ENCODE results near the gene CFHR4. TPM values are rescaled to one million over a fixed set of nuclear protein-coding genes. Genes with fewer than 3 reads are reported as not detected.
"Not testable (repeated sequence)": the region's sequence is repeated elsewhere in the genome, so short reads cannot be mapped to it uniquely, and the experiment has no call there.

CFHR4 gene
- total RNA-seq, 4 donors from 2014 or later: not detected

DNA sequence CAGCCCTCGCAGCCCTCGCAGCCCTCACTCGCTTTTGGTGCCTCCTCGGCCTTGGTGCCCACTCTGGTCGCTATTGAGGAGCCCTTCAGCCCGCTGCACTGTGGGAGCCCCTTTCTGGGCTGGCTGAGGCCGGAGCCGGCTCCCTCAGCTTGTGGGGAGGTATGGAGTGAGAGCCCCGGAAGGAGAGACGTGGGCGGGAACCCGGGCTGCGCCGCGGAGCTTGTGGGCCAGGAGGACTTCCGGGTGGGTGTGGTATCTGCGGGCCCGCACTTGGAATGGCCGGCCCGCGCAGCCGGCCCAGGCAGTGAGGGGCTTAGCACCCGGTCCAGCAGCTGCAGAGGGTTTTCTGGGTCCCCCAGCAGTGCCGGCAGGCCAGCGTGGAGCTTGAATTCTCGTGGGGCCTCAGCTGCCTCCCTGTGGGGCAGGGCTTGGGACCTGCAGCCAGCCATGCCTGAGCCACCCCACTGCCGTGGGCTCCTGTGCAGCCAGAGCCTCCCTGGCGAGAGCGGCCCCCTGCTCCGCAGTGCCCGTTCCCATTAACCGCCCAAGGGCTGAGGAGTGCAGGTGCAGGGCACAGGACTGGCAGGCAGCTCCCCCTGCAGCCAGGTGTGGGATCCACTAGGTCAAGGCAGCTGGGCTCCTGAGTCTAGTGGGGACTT is 45.8 kb downstream of the CFHR4 start:
- no peak for ATAC-seq
- Histone ChIP-seq H3K9me3 (no peaks in the 10 kb centered on the region), H3K4me3 (no peak overlapping the region), H3K27me3 (no peaks in the 10 kb centered on the region), H3K27ac (no peak overlapping the region), H3K36me3 (no peaks in the 10 kb centered on the region), H3K4me1 (no peaks in the 10 kb centered on the region)
- WGBS, 2 donors (ENCODE audit: low coverage in 1 of 2): 100% methylated on average over 2 of the region's 32 CpGs; no CpG with 5 or more reads in 1 of the 2 donors
- TF ChIP-seq POLR2A (IDR thresholded peaks at IDR 0.05) (no peak), POLR2AphosphoS5 (IDR thresholded peaks at IDR 0.05) (no peak), EP300 (IDR thresholded peaks at IDR 0.05) (no peak)
- TF ChIP-seq, protein P1, sequence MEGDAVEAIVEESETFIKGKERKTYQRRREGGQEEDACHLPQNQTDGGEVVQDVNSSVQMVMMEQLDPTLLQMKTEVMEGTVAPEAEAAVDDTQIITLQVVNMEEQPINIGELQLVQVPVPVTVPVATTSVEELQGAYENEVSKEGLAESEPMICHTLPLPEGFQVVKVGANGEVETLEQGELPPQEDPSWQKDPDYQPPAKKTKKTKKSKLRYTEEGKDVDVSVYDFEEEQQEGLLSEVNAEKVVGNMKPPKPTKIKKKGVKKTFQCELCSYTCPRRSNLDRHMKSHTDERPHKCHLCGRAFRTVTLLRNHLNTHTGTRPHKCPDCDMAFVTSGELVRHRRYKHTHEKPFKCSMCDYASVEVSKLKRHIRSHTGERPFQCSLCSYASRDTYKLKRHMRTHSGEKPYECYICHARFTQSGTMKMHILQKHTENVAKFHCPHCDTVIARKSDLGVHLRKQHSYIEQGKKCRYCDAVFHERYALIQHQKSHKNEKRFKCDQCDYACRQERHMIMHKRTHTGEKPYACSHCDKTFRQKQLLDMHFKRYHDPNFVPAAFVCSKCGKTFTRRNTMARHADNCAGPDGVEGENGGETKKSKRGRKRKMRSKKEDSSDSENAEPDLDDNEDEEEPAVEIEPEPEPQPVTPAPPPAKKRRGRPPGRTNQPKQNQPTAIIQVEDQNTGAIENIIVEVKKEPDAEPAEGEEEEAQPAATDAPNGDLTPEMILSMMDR (IDR thresholded peaks at IDR 0.05): no peak

DNA sequence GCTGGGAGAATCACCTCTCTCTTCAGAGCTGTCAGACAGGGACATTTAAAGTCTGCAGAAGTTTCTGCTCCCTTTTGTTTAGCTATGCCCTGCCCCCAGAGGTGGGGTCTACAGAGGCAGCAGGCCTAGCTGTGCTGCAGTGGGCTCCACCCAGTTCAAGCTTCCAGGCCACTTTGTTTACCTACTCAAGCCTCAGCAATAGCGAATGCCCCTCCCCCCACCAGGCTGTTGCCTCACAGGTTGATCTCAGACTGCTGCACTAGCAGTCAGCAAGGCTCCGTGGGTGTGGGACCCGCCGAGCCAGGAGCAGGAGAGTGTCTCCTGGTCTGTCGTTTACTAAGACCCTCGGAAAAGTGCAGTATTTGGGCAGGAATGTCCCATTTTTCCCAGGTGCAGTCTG is 53.6 kb downstream of the CFHR4 start:
- H3K36me3 ChIP-seq, H3K4me3 ChIP-seq, H3K27ac ChIP-seq, H3K9me3 ChIP-seq, ATAC-seq, H3K27me3 ChIP-seq, H3K4me1 ChIP-seq: not testable (repeated sequence)
- WGBS, 2 donors (ENCODE audit: low coverage in 1 of 2): 70 to 79% methylated on average over 4 of the region's 6 CpGs

DNA sequence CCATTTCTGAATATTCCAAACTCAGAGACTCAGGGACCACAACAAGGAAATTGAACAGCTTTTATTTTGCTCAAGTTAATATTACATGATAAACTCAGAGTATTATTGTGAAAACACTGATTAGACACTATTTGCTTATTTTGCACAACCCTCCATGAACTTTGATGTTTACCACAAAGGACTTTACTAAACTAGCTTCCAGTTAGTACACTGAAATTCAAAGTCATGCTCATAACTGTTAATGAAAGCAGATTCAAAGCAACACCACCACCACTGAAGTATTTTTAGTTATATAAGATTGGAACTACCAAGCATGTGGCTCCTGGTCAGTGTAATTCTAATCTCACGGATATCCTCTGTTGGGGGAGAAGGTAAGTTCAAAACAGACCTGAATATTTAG is 55.7 kb downstream of the CFHR4 start, which contains the start of gene CFHR2:
TSS of gene CFHR2 (plus strand) at position 171 of the 400 bp plus-strand sequence. CDS start at position 314, 143 bp downstream.
- H3K27me3 ChIP-seq: not testable (repeated sequence)
- no CpG with 5 or more reads among the region's 1 CpG for WGBS, 2 donors (ENCODE audit: low coverage in 1 of 2)

DNA sequence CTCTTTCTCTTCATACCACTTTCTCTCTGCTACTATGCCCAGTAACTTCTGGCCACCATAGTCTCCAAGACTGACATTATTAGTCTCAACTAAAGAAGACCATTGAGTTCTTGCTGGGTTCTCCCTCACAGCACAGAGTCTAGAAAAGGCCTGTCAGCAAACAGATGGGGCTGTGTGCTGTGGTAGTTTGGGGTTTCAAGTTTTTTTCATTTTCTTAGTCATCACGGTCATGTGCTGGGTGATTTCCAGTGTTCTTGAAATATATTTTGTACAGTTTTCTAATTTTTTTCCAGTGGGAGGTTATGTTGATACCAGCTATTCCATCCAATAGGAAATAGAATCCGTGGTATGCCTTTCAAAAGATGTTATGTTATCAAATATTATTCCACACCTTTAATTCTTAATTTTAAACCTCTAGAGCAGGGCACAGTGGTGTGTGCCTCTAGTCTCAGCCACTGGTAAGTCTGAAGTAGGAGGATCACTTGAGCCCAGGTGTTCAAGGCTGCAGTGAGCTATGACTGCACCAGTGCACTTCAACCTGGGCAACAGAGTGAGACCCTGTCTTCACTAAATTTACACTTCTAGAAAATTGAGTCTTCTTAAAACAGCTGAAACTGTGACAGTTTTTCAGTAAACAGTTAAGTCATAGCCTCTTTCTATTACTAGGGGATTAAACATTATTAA is 64.0 kb downstream of the CFHR4 start:
- H3K4me3 ChIP-seq: no peak overlapping the region
- TF ChIP-seq, protein P1 (IDR thresholded peaks at IDR 0.05): no peak
- TF ChIP-seq POLR2AphosphoS5 (IDR thresholded peaks at IDR 0.05) (no peak), EP300 (IDR thresholded peaks at IDR 0.05) (no peak), POLR2A (IDR thresholded peaks at IDR 0.05) (no peak)
- no peaks in the 10 kb centered on the region for H3K36me3 ChIP-seq
- ATAC-seq: no peak
- H3K9me3 ChIP-seq: no peaks in the 10 kb centered on the region
- WGBS, 2 donors (ENCODE audit: low coverage in 1 of 2): 92 to 94% methylated on average over 2 of the region's 2 CpGs
- H3K27ac ChIP-seq: no peak overlapping the region
- H3K27me3 ChIP-seq: no peaks in the 10 kb centered on the region
- H3K4me1 ChIP-seq: no peaks in the 10 kb centered on the region

More for the DNA sequence above, 55.7 kb downstream of the CFHR4 start, which contains the start of gene CFHR2:
- not testable (repeated sequence) for H3K9me3 ChIP-seq, ATAC-seq, H3K4me1 ChIP-seq, H3K36me3 ChIP-seq, H3K27ac ChIP-seq, H3K4me3 ChIP-seq

DNA sequence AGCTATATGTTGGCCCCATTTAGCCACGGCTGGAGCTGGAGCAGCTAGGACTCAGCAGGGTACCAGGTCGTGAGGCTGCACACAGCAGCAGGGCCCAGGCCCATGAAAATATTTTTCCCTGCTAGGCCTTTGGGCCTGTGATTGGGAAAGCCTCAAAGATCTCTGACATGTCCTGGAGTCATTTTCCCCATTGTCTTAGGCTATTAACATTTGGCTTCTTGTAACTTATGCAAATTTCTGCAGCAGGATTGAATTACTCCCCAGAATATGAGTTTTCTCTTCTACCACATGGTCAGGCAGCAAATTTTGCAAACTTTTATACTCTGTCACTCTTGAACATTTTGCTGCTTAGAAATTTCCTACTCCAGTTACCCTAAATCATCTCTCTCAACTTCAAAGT is 66.9 kb downstream of the CFHR4 start:
- Histone ChIP-seq H3K9me3 (no peaks in the 10 kb centered on the region), H3K4me3 (no peak overlapping the region), H3K36me3 (no peaks in the 10 kb centered on the region), H3K27me3 (no peaks in the 10 kb centered on the region), H3K27ac (no peak overlapping the region), H3K4me1 (no peaks in the 10 kb centered on the region)
- TF ChIP-seq POLR2A (IDR thresholded peaks at IDR 0.05) (no peak), EP300 (IDR thresholded peaks at IDR 0.05) (no peak), POLR2AphosphoS5 (IDR thresholded peaks at IDR 0.05) (no peak)
- TF ChIP-seq, protein P1 (IDR thresholded peaks at IDR 0.05): no peak
- ATAC-seq: no peak
- WGBS, 2 donors (ENCODE audit: low coverage in 1 of 2): 50 to 75% methylated on average over 1 to 2 of the region's 2 CpGs

DNA sequence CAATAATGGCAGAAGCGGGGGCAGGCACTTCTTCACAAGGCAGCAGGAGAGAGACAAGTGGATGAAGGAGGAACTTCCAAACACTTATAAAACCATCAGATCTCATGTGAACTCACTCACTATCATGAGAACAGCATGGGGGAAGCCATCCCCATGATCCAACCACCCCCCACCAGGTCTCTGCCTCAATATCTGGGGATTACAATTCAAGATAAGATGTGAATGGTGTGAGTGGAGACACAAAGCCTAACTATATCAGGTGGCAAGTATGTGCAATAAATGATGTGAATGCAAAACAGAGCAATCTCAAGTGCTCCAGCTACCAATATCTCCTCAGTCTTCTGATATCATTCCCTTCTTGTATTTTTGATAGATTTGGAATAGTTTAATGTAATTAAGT is 68.1 kb downstream of the CFHR4 start:
- WGBS, 2 donors (ENCODE audit: low coverage in 1 of 2): no CpG with 5 or more reads among the region's 1 CpG
- no peaks in the 10 kb centered on the region for H3K27me3 ChIP-seq
- TF ChIP-seq EP300 (IDR thresholded peaks at IDR 0.05): no peak
- TF ChIP-seq POLR2AphosphoS5 (IDR thresholded peaks at IDR 0.05): no peak
- TF ChIP-seq POLR2A (IDR thresholded peaks at IDR 0.05): no peak
- TF ChIP-seq, protein P1 (IDR thresholded peaks at IDR 0.05): no peak
- ATAC-seq: no peak
- no peaks in the 10 kb centered on the region for H3K36me3 ChIP-seq
- no peaks in the 10 kb centered on the region for H3K9me3 ChIP-seq
- H3K4me1 ChIP-seq: no peaks in the 10 kb centered on the region
- H3K27ac ChIP-seq: no peak overlapping the region
- H3K4me3 ChIP-seq: no peak overlapping the region

Data from gastroesophageal sphincter (tissue), 4 donors.